CD8-positive, alpha-beta memory T cell (primary cell): Measurements from ENCODE around the gene SLC38A2. TPM values are rescaled to one million over a fixed set of nuclear protein-coding genes. Genes with fewer than 3 reads are reported as not detected.

Experiments used
- CTCF ChIA-PET: fragments of 350-600 bp; sonication (Branson Sonifier 250); formaldehyde crosslinking; loops from one replicate; lab custom pipeline; 2021; ENCODE audit warnings: antibody characterized with exemption; lab: Charles Lee
- POLR2A ChIA-PET: fragments of 350-600 bp; sonication (Branson Sonifier 250); formaldehyde crosslinking; loops from one replicate; lab custom pipeline; 2021; ENCODE audit warnings: antibody characterized with exemption; lab: Charles Lee
- DNase-seq, 5 donors: peaks; one replicate each; pipeline versions ENCODE4 v3.0.0 to v3.0.0-alpha.2; 2020 to 2022; ENCODE audit warnings: mixed read lengths in 1 of 5
- H3K27ac ChIP-seq: one replicate; pipeline ENCODE4 v1.7.0; 2013; ENCODE audit warnings: low read depth, mild to moderate bottlenecking, low read length, moderate library complexity
- H3K27me3 ChIP-seq: 2 replicates; pipeline ENCODE4 v1.7.0; 2013; ENCODE audit warnings: low read length, mild to moderate bottlenecking; ENCODE audit not compliant: insufficient read depth, poor library complexity, severe bottlenecking
- H3K36me3 ChIP-seq: 2 replicates; pipeline ENCODE4 v1.7.0; 2013; ENCODE audit warnings: mild to moderate bottlenecking, low read length, moderate library complexity; ENCODE audit not compliant: insufficient read depth
- H3K4me1 ChIP-seq: 2 replicates; pipeline ENCODE4 v1.7.0; 2013; ENCODE audit warnings: mild to moderate bottlenecking, low read length, moderate library complexity; ENCODE audit not compliant: insufficient read depth
- H3K4me3 ChIP-seq: 2 replicates; pipeline ENCODE4 v1.7.0; 2013; ENCODE audit warnings: mild to moderate bottlenecking, low read length
- H3K9me3 ChIP-seq: 2 replicates; pipeline ENCODE4 v1.7.0; 2013; ENCODE audit warnings: mild to moderate bottlenecking, low read length
- H3K27ac Mint-ChIP-seq, 8 donors: one replicate each; pipeline ENCODE4 v1.8.0; 2020 to 2021; ENCODE audit warnings: mixed read lengths in 8 of 8, mild to moderate bottlenecking in 6 of 8, inconsistent platforms in 3 of 8, moderate library complexity in 3 of 8
- H3K27me3 Mint-ChIP-seq, 2 donors: one replicate each; pipeline ENCODE4 v1.8.0; 2020 to 2021; ENCODE audit warnings: mixed read lengths in 2 of 2, mild to moderate bottlenecking in 1 of 2, moderate library complexity in 1 of 2
- H3K36me3 Mint-ChIP-seq, 3 donors: one replicate each; pipeline ENCODE4 v1.8.0; 2020 to 2021; ENCODE audit warnings: mixed read lengths in 3 of 3, inconsistent platforms in 1 of 3, mild to moderate bottlenecking in 1 of 3
- H3K4me1 Mint-ChIP-seq, 3 donors: one replicate each; pipeline ENCODE4 v1.8.0; 2020 to 2021; ENCODE audit warnings: mixed read lengths in 3 of 3, inconsistent platforms in 1 of 3, mild to moderate bottlenecking in 1 of 3
- H3K4me3 Mint-ChIP-seq, 7 donors: one replicate each; pipeline ENCODE4 v1.8.0; 2020 to 2021; ENCODE audit warnings: mixed read lengths in 7 of 7, mild to moderate bottlenecking in 6 of 7, moderate library complexity in 4 of 7, inconsistent platforms in 2 of 7
- H3K9me3 Mint-ChIP-seq, 5 donors: one replicate each; pipeline ENCODE4 v1.8.0; 2020 to 2022; ENCODE audit warnings: mixed read lengths in 5 of 5, mild to moderate bottlenecking in 3 of 5, moderate library complexity in 2 of 5, inconsistent platforms in 1 of 5
- polyA plus RNA-seq: library from polyadenylated mRNA; unstranded; fragments of 300-500 nt; fragmentation: Illumina TruSeq; gene quantifications from one replicate; pipeline ENCODE4 v1.2.3, GENCODE V29; 2021
- total RNA-seq, 2 experiments: library from RNA; stranded (reverse); gene quantifications; one replicate each; pipeline ENCODE4 v1.2.3, GENCODE V29; 2021

Gene SLC38A2
- total and polyA plus RNA-seq, 3 experiments from 2014 or later, result 58.4 to 202 (median 198) TPM

DNA sequence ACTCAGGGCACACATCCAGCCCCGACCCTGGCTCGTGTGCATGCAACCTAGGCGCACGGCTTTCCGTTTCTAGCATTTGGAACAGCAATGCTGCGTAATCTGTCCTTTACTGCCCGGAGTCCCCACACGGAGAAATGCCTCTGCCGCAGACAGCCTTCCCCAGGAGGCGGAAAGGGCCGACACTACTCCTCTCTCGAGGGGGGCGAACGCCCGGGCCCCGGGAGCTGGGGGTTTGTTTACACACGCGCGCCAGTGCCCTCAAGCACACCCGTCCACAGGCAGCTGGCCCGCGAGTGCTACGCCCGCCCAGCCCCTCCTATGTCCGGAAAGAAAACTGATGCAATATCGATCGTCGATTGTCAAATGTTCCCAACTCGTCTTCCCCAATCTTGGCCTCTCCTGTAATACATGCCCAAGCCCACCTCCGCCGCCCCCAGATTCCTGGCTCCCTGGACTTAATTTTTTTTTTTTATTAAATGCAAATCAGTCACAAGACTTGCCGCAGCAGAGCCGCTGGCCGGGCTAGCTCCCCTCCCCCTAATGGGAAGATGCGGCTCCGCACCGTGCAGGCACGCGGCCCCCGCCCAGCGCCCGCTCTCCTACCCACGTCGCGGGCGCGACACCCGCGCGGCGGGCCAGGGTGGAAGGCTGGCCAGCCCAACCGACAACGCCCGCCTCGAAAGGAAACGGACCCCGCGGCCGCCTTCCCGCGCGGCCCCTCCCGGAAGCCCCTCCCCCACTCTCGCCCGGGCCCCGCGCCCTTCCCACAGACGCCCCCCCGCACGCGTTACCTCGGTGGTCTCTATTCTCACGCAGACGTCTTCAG, 642 bp downstream of the SLC38A2 start:
- no peaks in the 10 kb centered on the region for H3K9me3 ChIP-seq
- H3K27me3 ChIP-seq, result no peaks in the 10 kb centered on the region
- peak overlapping the region; percentile 90 for H3K4me3 ChIP-seq
- H3K27ac ChIP-seq, result peak overlapping the region; percentile 92
- peaks cover 8 to 55% (median 11%) of the 10 kb centered on the region in 3 donors for H3K36me3 Mint-ChIP-seq
- H3K9me3 Mint-ChIP-seq, result peaks cover 0 to 2% (median 0%) of the 10 kb centered on the region in 5 donors
- ChIA-PET POLR2A (interaction anchor here (0.7 to 2.5 kb wide), 11 partner anchors 10 to 644 kb away, joined by 3 to 20 read pairs (median 4); partner anchors contain the start of gene SLC38A1), CTCF (interaction anchor here (0.8 to 1.6 kb wide), 4 partner anchors 12 to 381 kb away, joined by 3 to 4 read pairs (median 4); no protein-coding TSS in a partner anchor)
- peaks cover 52% of the 10 kb centered on the region for H3K4me1 ChIP-seq
- peak overlapping the region; percentile 97 to 100 (median 99) for H3K4me3 Mint-ChIP-seq
- H3K36me3 ChIP-seq, result peaks cover 28% of the 10 kb centered on the region
- H3K4me1 Mint-ChIP-seq, result peaks cover 57 to 60% (median 59%) of the 10 kb centered on the region in 3 donors
- peak in 3 of 5 donors; percentile 40 to 79 (median 47) for DNase-seq
- peak overlapping the region; percentile 95 to 100 (median 99) for H3K27ac Mint-ChIP-seq
- peaks cover 0 to 16% of the 10 kb centered on the region in 2 donors for H3K27me3 Mint-ChIP-seq

DNA sequence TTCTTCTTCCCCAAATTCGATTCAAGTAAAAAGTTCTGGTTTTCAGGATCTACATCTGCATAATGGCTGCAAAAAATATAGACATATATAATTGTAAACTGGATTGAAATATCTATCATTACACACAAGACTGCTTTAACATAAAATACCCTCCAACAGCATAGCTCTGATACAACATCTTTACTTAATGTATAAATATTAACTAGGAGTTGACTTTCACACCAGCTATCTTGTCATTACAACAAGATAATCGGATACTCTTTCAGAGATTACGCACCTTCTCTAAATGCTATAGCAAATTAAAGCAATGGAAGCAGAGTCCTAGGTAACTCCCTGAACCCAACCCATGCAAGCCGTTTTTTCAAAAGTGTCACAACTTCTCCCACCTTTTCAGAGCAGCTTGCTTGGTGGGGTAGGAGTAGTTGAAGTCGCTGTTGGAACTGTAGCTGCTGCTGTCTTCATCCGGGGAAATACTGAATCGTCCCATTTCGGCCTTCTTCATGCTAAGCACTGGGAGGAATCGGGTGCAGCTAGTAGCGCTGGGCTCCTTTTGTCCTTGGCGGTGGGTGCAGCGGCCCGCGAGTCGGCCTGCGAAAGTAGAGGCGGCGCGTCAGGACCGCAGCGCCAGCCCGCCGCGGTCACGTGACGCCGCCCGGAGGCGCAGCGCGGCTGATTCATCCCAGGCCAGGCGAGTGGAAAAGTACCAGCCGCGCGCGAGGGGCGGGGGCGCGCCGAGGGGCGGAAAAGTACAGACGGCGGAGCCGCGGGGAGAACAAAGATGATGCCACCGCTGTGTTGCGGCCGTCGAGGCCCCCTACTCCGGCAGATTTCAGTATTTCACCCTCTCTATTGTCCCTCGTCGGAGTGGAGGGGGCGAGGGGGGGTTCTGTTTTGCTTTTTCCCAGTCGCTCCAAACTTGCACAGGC, 1.5 kb downstream of the SLC38A2 start:
- DNase-seq, result peak; percentile 89 to 95 (median 91)
- Mint-ChIP-seq H3K27ac (peak overlapping the region; percentile 95 to 100 (median 99)), H3K4me1 (peaks cover 62 to 67% (median 65%) of the 10 kb centered on the region in 3 donors), H3K9me3 (peaks cover 0 to 2% (median 0%) of the 10 kb centered on the region in 5 donors), H3K36me3 (peaks cover 8 to 63% (median 13%) of the 10 kb centered on the region in 3 donors), H3K27me3 (peaks cover 0 to 16% of the 10 kb centered on the region in 2 donors), H3K4me3 (peak overlapping the region; percentile 97 to 100 (median 99))
- Histone ChIP-seq H3K4me3 (peak overlapping the region; percentile 90), H3K27me3 (no peaks in the 10 kb centered on the region), H3K27ac (peak overlapping the region; percentile 92), H3K9me3 (no peaks in the 10 kb centered on the region), H3K36me3 (peaks cover 33% of the 10 kb centered on the region), H3K4me1 (peaks cover 59% of the 10 kb centered on the region)
- ChIA-PET POLR2A (interaction anchor here (0.9 to 2.5 kb wide), 10 partner anchors 11 to 643 kb away, joined by 3 to 20 read pairs (median 5); partner anchors contain the start of gene SLC38A1), CTCF (interaction anchor here (0.8 to 1.6 kb wide), 7 partner anchors 9 to 380 kb away, joined by 3 to 6 read pairs (median 3); no protein-coding TSS in a partner anchor)

DNA sequence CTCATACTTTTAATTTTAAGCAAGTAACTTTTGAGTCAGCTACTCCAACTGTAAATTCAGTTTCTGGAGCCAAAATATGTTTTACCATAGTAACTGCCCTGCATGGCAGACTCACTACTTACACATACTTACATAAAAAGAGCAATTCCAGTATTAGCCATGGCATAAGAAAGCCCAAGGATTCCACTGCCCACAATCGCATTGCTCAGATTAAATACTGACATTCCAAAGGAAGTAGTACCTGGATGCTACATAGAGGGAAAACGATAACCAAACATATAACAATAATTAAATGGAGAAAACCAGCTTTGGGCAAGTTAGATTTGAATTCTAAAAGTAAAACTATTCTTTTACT, 2.2 kb downstream of the SLC38A2 start:
- peak overlapping the region; percentile 5 to 100 (median 98) for H3K27ac Mint-ChIP-seq
- H3K9me3 Mint-ChIP-seq, result peaks cover 0 to 2% (median 0%) of the 10 kb centered on the region in 5 donors
- H3K4me3 Mint-ChIP-seq, result peak overlapping the region; percentile 97 to 100 (median 99)
- CTCF ChIA-PET, result interaction anchor here (0.9 to 1.6 kb wide), 6 partner anchors 8 to 379 kb away, joined by 3 to 6 read pairs (median 3); no protein-coding TSS in a partner anchor
- H3K36me3 ChIP-seq, result peaks cover 39% of the 10 kb centered on the region
- H3K9me3 ChIP-seq, result no peaks in the 10 kb centered on the region
- no peaks in the 10 kb centered on the region for H3K27me3 ChIP-seq
- H3K4me1 Mint-ChIP-seq, result peaks cover 65 to 74% (median 71%) of the 10 kb centered on the region in 3 donors
- DNase-seq, result no peak
- peak overlapping the region; percentile 92 for H3K27ac ChIP-seq
- peak overlapping the region; percentile 90 for H3K4me3 ChIP-seq
- H3K4me1 ChIP-seq, result peaks cover 65% of the 10 kb centered on the region
- H3K36me3 Mint-ChIP-seq, result peaks cover 8 to 69% (median 16%) of the 10 kb centered on the region in 3 donors
- H3K27me3 Mint-ChIP-seq, result peaks cover 0 to 16% of the 10 kb centered on the region in 2 donors
- POLR2A ChIA-PET, result interaction anchor here (0.7 to 2.5 kb wide), 9 partner anchors 12 to 651 kb away, joined by 3 to 20 read pairs (median 5); partner anchors contain the start of gene SLC38A1

DNA sequence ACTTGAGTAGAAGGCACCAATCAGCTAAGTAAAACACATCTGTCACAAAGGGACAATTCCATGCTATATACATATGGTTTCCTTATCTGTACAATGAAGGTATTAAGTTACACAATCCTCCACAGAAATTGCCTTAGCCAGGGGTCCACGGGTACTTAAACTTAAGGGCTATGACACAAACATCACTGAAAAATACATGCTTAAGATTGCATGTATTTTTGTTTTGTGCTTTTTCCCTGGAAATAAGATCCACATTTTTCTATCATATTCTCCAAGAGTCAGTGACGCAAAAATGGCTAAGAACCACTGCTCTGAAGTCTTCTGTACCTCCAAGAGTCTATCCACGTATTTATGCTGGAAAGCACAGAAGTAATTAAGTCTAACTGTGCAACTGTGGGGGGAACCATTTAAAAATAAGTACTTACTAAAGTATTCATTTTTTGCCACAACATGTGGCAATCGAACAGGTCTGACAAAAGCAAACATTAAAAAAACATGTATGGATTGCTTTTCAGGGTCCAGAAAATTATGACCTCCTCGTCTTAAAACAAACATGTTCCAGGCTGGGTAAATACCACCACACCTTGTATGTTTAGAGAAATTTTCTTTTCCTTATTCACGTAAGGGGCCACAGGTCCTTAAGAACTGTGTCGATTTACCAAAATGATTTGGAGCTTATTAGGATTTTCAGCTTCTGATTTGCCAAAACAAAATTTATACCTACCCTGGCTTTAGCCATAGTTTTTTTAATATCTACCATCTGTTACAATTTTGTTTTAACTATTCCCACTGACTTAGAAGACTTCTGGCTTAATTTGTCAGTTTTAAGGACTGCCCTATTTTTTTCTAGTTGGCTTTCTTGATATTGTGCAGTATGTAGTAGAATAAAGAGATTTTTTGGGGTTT, 2.8 kb downstream of the SLC38A2 start:
- peaks cover 13 to 76% (median 19%) of the 10 kb centered on the region in 3 donors for H3K36me3 Mint-ChIP-seq
- no peak for DNase-seq
- ChIA-PET POLR2A (interaction anchor here (0.7 to 2.5 kb wide), 6 partner anchors 13 to 652 kb away, joined by 3 to 20 read pairs (median 4); partner anchors contain the start of gene SLC38A1), CTCF (interaction anchor here (1.0 to 1.2 kb wide), 3 partner anchors 8 to 152 kb away, joined by 3 read pairs; no protein-coding TSS in a partner anchor)
- peak overlapping the region; percentile 82 to 100 (median 98) for H3K27ac Mint-ChIP-seq
- Histone ChIP-seq H3K27ac (no peak overlapping the region), H3K36me3 (peaks cover 45% of the 10 kb centered on the region), H3K9me3 (no peaks in the 10 kb centered on the region), H3K4me3 (peak overlapping the region; percentile 90), H3K4me1 (peaks cover 69% of the 10 kb centered on the region), H3K27me3 (no peaks in the 10 kb centered on the region)
- peaks cover 70 to 79% (median 76%) of the 10 kb centered on the region in 3 donors for H3K4me1 Mint-ChIP-seq
- H3K4me3 Mint-ChIP-seq, result peak overlapping the region; percentile 97 to 100 (median 99)
- peaks cover 0 to 2% (median 0%) of the 10 kb centered on the region in 5 donors for H3K9me3 Mint-ChIP-seq
- H3K27me3 Mint-ChIP-seq, result peaks cover 0 to 16% of the 10 kb centered on the region in 2 donors

DNA sequence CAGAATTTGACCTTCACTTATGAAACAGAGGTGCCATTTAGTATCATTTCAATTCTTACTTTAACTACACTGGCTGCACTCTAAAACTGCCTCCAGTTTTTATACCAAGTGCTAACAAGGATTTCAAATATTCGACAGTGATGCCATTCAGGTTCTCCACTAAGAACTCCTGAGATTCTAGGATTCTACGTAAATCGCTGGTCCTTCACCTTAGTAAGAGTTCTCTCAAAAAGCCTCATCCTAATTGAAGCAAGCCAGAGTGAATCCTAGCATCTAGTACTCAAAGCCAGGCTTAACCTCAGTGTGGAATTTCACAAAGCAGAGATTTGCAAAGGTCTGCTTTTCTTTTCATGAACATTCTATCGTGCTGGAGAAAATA, 3.5 kb downstream of the SLC38A2 start:
- Mint-ChIP-seq H3K36me3 (peaks cover 13 to 81% (median 21%) of the 10 kb centered on the region in 3 donors), H3K4me1 (peaks cover 68 to 76% (median 73%) of the 10 kb centered on the region in 3 donors), H3K27me3 (peaks cover 0 to 16% of the 10 kb centered on the region in 2 donors), H3K9me3 (peaks cover 0 to 2% (median 0%) of the 10 kb centered on the region in 5 donors), H3K4me3 (peak overlapping the region; percentile 44 to 100 (median 51)), H3K27ac (peak overlapping the region; percentile 48 to 100 (median 82))
- DNase-seq, result no peak
- ChIA-PET POLR2A (no interaction called here), CTCF (no interaction called here)
- Histone ChIP-seq H3K27me3 (no peaks in the 10 kb centered on the region), H3K4me3 (no peak overlapping the region), H3K4me1 (peaks cover 62% of the 10 kb centered on the region), H3K36me3 (peaks cover 51% of the 10 kb centered on the region), H3K9me3 (no peaks in the 10 kb centered on the region), H3K27ac (no peak overlapping the region)

- Mint-ChIP-seq H3K27me3 (peaks cover 0 to 16% of the 10 kb centered on the region in 2 donors), H3K4me3 (peak overlapping the region; percentile 44 to 99 (median 61)), H3K4me1 (peaks cover 65 to 76% (median 73%) of the 10 kb centered on the region in 3 donors), H3K36me3 (peaks cover 14 to 85% (median 23%) of the 10 kb centered on the region in 3 donors), H3K9me3 (peaks cover 0 to 2% (median 0%) of the 10 kb centered on the region in 5 donors), H3K27ac (peak overlapping the region; percentile 38 to 100 (median 70))
- peaks cover 55% of the 10 kb centered on the region for H3K36me3 ChIP-seq
- DNase-seq, result no peak
- no peak overlapping the region for H3K27ac ChIP-seq
- peaks cover 61% of the 10 kb centered on the region for H3K4me1 ChIP-seq
- H3K9me3 ChIP-seq, result no peaks in the 10 kb centered on the region
- no peaks in the 10 kb centered on the region for H3K27me3 ChIP-seq
- POLR2A ChIA-PET, result no interaction called here
- H3K4me3 ChIP-seq, result no peak overlapping the region
- CTCF ChIA-PET, result no interaction called here
Observed at GRCh38 chr12:46368684-46369083, 3.9 kb downstream of the SLC38A2 start.
